ENCODE data around the gene OSBP2.

Gene OSBP2

DNA sequence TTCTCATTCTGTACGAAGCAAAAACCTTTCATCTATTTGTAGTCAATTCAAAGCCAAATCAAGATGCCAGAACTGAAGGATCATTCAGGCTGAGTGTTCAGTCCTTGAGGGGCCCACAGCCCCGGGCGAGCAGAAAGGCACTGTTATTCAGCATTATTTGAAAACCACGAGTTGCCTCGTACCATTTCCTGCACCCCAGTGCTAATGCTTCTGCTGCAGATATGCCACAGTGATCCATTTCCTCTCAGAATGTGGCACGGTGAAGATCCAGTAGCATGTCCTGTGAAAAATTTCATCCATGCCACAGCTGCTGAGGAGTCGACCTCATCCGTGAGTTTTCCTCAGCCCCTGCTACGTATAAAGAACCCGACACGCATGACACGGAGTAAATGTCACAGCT lies 85.4 kb downstream of the OSBP2 start:
- no peak for TF ChIP-seq ZFX (IDR thresholded peaks at IDR 0.05; ENCODE audit: borderline replicate concordance)
- TF ChIP-seq, protein P1, sequence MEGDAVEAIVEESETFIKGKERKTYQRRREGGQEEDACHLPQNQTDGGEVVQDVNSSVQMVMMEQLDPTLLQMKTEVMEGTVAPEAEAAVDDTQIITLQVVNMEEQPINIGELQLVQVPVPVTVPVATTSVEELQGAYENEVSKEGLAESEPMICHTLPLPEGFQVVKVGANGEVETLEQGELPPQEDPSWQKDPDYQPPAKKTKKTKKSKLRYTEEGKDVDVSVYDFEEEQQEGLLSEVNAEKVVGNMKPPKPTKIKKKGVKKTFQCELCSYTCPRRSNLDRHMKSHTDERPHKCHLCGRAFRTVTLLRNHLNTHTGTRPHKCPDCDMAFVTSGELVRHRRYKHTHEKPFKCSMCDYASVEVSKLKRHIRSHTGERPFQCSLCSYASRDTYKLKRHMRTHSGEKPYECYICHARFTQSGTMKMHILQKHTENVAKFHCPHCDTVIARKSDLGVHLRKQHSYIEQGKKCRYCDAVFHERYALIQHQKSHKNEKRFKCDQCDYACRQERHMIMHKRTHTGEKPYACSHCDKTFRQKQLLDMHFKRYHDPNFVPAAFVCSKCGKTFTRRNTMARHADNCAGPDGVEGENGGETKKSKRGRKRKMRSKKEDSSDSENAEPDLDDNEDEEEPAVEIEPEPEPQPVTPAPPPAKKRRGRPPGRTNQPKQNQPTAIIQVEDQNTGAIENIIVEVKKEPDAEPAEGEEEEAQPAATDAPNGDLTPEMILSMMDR (IDR thresholded peaks at IDR 0.05): no peak
- H3K27ac ChIP-seq: no peak overlapping the region

DNA sequence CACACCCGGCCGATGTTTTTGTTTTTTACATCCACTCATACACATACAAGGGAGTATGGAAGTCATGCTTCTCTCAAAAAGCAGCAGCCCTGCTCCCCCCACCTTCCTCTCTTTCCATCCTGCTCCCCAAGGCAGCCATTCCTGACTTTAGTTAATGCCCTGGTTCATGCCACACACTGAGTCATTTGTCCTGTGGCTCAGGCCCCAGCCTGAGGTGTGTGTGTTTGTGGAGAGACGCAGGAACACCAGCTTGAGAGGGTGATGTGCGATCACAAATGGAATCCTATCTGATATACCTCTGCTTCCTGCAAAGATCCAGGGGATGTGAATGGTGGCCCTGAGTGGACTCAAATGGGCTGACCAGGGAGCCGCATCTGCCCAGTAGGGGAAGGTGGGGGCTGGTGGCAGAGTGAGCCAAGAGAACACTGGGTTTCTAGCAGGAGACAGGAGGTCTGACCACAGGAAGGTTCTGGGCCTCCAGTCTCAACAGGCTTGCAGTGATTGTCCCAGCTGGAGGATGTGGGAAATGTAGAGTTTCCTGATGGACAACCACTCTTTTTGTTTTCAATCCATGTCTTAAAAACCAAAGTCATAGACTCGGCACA lies 86.7 kb downstream of the OSBP2 start:
- no peak overlapping the region for H3K27ac ChIP-seq
- TF ChIP-seq ZFX (IDR thresholded peaks at IDR 0.05; ENCODE audit: borderline replicate concordance): no peak
- TF ChIP-seq, protein P1 (IDR thresholded peaks at IDR 0.05): no peak

DNA sequence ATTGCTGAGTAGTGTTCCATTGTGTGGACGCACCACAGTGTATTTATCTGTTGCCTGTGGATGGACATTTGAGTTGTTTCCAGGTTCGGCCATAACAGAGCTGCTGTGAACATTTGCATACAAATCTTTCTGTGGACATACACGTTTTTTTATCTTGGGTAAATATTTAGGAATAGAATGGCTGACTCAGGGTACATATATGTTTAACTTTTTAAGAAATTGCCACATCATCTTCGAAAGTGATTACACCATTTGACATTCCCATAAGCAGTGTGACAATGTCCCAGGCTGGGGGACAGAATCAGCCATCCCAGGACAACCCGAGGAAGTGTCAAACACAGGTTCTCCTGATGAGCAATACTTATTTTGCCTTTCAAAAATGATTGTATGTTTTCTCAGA lies 87.9 kb downstream of the OSBP2 start:
- no peak overlapping the region for H3K27ac ChIP-seq
- TF ChIP-seq, protein P1 (IDR thresholded peaks at IDR 0.05): no peak
- TF ChIP-seq ZFX (IDR thresholded peaks at IDR 0.05; ENCODE audit: borderline replicate concordance): no peak

DNA sequence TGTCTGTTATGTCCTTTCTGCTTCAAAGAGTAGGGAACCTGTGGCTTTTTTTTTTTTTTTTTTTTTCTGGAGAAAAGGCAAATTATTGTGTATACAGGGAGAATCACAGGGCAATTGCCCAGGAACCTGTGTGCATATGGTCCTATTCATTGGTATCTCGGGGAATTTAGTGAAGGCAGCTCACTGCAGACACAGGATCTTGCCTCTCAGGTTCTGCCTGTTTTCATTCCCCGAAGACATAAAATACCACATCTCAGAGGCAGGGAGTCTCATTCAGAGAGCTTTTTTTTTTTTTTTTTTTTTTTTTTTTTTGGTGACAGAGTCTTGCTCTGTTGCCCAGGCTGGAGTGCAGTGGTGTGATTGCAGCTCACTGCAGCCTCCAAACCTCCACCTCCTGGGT lies 88.3 kb downstream of the OSBP2 start:
- no peak overlapping the region for H3K27ac ChIP-seq
- no peak for TF ChIP-seq ZFX (IDR thresholded peaks at IDR 0.05; ENCODE audit: borderline replicate concordance)
- TF ChIP-seq, protein P1 (IDR thresholded peaks at IDR 0.05): no peak

DNA sequence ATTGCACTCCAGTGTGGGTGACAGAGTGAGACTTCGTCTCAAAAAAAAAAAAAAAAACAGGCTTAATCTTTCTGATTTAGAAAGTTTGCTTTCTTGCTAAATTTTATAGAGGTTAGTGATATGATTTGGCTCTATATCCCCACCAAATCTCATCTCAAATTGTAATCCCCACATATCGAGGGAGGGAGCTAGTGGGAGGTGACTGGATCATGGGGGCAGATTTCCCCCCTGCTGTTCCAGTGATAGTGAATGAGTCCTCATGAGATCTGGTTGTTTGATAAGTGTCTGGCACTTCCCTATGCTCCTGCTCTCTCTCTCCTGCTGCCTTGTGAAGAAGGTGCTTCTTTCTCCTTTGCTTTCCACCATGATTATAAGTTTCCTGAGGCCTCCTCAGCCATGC lies 90.9 kb downstream of the OSBP2 start:
- no peak overlapping the region for H3K27ac ChIP-seq
- TF ChIP-seq ZFX (IDR thresholded peaks at IDR 0.05; ENCODE audit: borderline replicate concordance): no peak
- TF ChIP-seq, protein P1 (IDR thresholded peaks at IDR 0.05): no peak

DNA sequence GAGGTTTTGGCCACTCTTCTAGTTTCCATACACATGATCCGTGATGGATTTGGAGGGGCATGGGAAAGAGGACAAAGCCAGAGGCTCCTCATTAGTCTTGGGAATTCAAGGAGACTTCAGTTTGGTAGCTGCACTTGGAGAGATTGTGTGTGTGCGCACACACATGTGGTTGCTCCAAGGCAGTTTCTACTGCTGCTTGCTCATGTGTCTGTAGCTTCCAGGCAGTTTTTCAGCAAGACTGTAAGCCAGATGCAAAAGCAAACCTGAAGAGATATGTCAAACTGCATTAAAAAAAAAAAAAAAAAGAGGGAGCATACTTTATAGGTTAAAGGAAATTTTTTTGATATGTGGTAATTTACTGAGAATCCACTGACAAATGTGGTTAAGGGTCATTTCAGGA lies 95.7 kb downstream of the OSBP2 start:
- no peak overlapping the region for H3K27ac ChIP-seq
- TF ChIP-seq, protein P1 (IDR thresholded peaks at IDR 0.05): no peak
- TF ChIP-seq ZFX (IDR thresholded peaks at IDR 0.05; ENCODE audit: borderline replicate concordance): no peak

DNA sequence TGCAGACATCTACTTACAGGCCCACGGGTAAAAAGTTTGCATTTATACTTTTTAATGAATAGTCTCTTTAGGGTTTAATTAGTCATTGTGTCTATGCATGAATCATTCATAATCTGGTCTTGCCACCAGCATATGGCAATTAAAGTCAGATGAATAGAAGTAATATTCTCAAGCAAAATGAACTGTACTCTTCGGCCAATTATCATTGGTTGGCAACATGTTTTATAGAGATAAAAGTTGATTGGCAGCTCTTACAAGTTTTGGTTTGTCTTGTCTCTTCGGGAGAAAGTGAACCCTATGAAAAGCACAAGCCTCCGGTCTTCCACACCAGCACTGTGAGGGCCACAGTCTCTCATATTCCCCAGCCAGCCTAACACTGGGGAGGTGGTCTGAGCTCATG lies 97.8 kb downstream of the OSBP2 start:
- TF ChIP-seq, protein P1 (IDR thresholded peaks at IDR 0.05): no peak
- no peak for TF ChIP-seq ZFX (IDR thresholded peaks at IDR 0.05; ENCODE audit: borderline replicate concordance)
- H3K27ac ChIP-seq: no peak overlapping the region

All from 22Rv1 (cell line).